Panc1 (cell line): Measurements from ENCODE around the gene FNIP2.

Source experiments
- CTCF ChIP-seq: fragments of 450-650 bp; IDR thresholded peaks from 2 replicates; pipeline ENCODE4 v1.5.1; 2017; ENCODE audit warnings: mild to moderate bottlenecking
- POLR2AphosphoS5 ChIP-seq: IDR thresholded peaks from 2 replicates; pipeline ENCODE4 v1.6.1; 2012; ENCODE audit warnings: mild to moderate bottlenecking, low read depth, low read length, moderate library complexity
- SIN3A ChIP-seq: IDR thresholded peaks from 2 replicates; pipeline ENCODE4 v1.6.1; 2012; ENCODE audit warnings: low read depth, mild to moderate bottlenecking, low read length, moderate library complexity, borderline replicate concordance; ENCODE audit not compliant: insufficient read depth
- TCF7L2 ChIP-seq: IDR thresholded peaks from 2 replicates; pipeline ENCODE4 v1.6.1; 2011; ENCODE audit warnings: mild to moderate bottlenecking, low read depth, low read length, inconsistent platforms

DNA sequence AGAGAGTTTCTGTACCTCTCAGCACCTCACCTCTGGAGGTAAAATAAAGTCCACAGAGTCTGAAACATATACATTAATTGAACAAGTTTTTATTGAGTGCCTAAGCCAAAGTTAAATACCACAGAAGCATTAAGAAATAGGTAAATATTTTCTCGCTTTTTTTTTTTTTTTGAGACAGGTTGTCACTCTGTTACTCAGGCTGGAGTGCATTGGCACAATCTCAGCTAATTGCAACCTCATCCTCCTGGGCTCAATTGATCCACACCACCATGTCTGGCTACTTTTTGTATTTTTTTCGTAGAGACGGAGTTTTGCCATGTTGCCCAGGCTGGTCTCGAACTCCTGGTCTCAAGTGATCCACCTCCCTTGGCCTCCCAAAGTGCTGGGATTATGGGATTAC lies 10.1 kb upstream of the FNIP2 start:
- TF ChIP-seq CTCF (no peak), POLR2AphosphoS5 (no peak), SIN3A (no peak), TCF7L2 (no peak)
